Superior temporal gyrus (tissue), 1 donor: Measurements from ENCODE around the gene SULT1E1.

ENCODE experiments used
- DNase-seq: peaks from one replicate; pipeline ENCODE4 v3.0.0-alpha.2; 2016; ENCODE audit errors: extremely low spot score

SULT1E1 gene

GRCh38 chr4:69793732-69794131 lies 66.2 kb downstream of the SULT1E1 start:
- no peak for DNase-seq
